ENCODE measurements around the gene SYCP2.

GRCh38 chr20:59937150-59937549 lies 3.7 kb upstream of the SYCP2 start:
- no peak for TF ChIP-seq ELF4 (IDR thresholded peaks at IDR 0.05)
- TF ChIP-seq FOXK2 (IDR thresholded peaks at IDR 0.05): no peak
- TF ChIP-seq PKNOX1 (IDR thresholded peaks at IDR 0.05): no peak
- TF ChIP-seq L3MBTL2 (conservative IDR thresholded peaks at IDR 0.05): no peak
- TF ChIP-seq NFRKB (IDR thresholded peaks at IDR 0.05): no peak

All from HEK293T (cell line).